Hematopoietic multipotent progenitor cell treated with erythropoietin and hydrocortisone succinate and interleukin-3 and kit ligand, for 6 days (in vitro differentiated cells): ENCODE data around the gene ARID5A.

Source experiments
- DNase-seq: peaks from one replicate; pipeline ENCODE4 v3.0.0-alpha.2; 2015

ARID5A gene

DNA sequence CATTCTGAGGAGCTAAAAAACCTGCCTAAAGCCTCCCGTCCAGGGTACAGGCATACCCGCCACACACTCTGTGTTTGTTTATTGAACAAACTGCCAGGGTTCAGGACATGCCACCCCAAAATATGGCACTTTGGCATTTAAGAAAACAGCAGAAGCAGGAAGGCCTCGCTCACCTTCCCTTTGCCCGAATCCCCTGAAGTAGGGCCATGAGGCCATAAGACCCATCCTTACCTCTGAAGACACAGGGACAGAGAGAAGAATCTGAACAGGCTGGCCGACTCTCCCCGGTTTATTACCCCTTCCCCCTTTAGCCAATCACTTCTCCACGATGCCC is 29.7 kb upstream of the ARID5A start:
- no peak for DNase-seq

DNA sequence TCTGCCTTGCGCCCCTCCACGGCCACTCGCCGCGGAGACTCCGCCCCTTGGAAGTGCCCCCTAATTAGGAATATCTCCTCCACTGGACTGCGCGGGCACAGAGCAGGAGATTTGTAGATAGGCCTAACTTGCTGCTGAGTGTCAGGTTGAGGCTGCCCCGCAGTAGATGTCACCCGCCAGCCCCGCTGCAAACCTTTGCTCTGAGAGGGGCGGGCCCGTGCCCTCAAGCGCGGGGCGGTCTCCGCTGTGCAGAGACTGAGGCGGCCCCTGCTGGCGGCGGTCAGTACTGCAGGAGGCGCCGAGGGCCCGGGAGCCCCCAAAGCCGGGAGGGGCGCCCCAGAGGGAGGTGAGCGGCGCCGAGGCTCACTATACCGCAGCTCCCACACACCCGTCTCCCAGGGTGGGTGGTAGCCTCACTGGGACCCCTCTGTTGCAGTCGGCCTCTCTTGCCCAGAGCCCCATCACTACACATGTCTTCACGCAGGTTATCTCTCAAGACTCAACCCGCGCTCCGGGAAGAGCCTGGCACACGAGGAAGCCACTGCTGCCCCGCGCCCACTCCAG is 28.5 kb upstream of the ARID5A start:
- peak; percentile 83 for DNase-seq

DNA sequence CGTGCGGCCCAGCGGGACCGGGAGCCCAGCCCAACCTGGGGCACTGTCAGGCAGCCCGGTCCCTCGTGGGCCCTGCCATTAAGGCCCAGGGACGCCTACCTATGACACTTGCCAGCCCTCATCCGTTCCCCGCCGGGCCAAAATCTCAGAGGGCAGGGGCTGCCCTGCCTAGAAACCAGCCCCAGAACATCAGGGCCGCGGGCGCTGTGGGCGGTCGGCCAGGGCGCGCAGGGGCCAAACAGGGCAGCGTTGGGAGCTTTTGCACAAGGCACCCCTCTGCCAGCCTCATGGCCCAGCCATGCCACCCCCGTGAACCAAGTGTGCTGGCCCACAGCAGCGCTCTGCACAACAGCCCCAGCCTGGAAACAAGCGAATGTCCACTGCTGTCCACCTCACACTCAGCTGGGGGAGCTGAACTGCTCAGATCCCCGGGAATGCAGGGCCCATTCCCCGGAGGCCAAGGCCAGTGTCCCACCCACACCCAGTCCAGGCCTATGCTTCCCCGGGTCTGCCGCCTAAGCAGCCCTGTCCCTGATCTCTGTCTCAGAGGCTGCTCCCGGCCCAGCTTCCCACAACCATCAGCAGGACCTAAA is 27.9 kb upstream of the ARID5A start:
- DNase-seq, result no peak

DNA sequence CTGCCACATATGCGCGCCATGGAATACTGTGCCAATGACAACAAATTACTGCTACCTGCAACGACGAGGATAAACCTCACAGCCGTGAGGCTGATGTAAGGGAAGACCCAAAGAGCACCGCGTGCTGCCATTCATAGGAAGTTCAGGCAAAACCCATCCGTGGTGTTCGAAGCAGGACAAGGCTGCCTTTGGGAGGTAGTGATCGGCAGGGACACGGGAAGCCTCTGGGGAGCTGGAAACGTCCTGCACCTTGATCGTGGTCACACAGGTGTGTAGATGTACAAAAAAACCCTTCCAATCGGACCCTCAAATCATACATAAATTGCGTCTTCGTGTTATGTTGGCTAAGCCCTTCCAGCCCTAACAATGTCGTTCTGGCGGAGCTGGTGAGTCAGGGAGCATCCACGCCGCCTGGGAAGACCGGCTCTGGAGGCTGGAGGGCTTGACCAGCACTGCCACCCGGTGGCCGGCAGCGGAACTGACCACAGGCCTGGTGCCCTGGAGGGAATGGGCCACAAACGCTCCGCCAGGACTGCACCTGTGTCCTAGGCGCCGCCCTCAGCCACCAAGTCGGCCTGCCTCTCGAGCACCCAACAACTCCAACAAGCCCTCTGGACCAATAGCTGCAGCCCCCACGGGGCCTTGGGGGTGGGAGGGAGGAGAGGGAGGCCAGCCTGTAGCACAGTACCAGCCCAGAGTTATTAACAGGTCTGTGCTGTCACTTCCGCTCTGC is 27.3 kb upstream of the ARID5A start:
- peak; percentile 89 for DNase-seq

DNA sequence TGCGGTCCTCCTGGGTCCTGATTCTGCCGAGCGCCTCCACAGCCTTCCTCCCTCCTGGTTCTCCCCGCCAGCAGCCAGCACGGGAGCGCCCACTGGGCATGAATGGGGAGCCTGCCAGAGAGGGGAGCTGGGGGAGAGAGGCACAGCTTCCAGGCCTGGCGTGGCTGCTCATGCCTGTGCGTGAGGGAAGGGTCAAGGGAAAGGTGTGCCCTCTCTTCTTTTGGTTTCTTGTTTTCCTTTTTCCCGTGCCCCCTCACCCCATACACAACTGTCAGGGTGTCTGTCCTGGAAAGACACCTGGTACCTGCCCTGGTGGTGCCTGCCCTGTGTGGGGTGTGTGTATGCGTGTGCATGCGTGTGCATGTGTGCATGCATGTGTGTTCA is 26.7 kb upstream of the ARID5A start:
- DNase-seq, result no peak

DNA sequence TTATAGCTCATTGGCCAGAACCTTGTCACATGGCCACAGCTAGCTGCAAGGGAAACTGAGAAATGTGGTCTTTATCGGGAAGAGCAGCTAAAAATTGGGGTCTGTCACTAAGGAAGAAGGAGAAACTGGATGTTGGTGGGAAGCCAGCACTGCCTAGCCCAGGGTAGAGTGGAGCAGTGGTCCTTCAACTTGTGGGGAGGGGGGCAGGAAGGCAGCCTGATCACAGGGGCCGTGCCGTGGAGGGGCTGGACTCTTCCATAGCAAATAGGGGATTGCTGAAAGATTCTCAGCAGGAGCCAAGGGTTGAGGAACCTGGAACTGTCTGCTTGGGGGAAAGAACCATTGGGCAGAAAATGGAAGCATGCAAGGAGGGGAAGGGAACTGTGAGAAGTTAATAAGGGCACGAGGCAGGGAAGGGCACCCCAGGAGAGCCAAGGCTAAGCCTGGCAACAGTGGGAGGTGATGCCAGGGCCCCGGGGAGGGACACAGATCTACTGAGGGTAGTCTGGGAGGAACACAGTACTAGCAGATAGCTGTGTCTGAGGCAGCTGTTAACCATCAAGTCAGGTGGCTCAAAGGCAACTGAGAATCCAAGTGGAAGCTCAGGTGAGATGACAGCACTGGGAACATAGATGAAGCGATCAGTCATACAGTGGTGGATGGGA is 25.5 kb upstream of the ARID5A start:
- DNase-seq, result no peak

DNA sequence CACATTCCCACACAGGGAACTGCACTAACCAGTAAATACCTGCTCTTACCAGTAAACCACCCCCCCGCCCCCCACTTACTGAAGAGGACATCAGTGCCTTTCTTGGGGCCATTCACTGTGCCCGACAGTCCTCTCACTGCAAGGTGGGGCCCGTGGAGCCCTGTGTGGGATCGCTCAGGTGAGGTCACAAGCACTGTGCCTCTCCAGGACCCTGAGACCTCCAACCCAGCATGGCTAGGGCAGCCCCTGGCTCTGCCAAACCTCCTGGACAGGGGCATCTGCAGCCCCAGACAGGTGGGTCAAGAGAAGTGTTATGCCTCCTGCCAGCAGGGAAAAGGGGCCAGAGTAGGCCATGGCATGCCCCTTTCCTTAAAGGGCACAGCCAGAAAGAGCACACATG is 24.7 kb upstream of the ARID5A start:
- no peak for DNase-seq

DNA sequence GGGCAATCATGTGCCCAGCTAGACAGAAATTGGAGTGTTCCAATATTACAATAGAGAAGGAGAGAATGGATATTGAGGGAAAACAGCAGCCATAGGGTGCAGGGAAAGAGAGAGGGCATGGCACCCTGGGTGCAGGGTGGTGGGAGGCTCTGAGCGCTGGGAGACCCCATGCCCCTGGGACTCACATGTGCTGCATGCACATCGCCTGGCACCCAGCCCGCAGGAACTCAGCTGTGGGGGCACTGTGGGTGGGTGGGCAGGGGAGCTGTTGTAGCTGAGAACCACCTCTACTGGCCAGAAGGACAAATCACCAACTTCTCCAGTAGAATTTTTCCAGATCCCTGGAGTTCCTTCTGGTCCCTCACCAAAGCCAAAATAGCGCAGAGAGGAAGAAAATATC is 24.2 kb upstream of the ARID5A start:
- DNase-seq, result no peak

DNA sequence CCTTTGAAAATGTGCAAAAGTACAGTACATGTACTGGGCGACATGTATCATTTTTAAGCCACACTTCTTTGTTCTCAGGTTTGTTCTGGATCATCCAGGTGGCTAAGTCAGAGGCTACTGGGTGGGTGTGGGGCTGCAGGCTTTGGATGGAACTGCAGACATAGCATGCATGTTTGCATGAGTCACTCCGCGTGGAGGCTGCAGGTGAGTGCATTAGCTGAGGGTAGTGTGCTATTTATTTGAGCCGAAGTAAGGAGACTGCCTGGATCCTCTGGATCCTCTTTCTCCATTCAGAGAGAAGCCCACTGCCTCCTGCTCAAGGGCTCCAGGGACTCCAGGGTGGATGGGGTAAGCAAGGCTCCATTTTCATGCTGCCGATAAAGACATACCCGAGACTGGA is 22.0 kb upstream of the ARID5A start:
- DNase-seq, result no peak

DNA sequence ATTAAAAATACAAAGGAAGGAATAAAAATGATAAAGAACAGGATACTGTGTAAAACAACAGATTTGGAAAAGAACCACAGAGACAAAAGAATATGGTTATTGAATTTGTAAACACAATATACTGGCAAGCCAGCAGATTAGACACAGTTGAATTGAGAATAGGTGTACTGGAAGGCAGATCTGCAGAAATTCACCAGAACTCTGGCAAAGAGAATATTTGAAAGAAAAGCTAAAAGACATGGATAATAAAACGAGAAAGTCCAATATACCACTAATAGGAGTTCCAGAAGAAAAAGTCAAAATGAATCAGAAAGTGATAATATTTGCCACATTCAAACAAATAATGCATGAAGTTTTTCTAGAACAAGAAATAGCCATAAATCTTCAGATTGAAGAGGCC is 19.5 kb upstream of the ARID5A start:
- no peak for DNase-seq

DNA sequence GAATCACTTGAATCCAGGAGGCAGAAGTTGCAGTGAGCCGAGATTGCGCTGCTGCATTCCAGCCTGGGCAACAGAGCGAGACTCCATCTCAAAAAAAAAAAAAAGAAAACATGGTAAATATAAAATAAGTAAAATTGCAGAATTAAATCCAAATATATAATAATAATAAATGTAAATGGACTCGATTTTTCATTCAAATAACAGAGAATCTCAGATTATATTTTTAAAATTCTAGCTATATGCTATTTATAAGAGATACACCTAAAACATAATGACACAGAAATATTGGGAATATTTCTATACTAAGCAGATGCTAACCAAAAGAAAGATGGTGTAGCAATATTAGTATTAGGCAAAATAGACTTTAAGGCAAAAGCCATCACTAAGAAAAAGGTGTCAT is 16.3 kb upstream of the ARID5A start:
- no peak for DNase-seq

DNA sequence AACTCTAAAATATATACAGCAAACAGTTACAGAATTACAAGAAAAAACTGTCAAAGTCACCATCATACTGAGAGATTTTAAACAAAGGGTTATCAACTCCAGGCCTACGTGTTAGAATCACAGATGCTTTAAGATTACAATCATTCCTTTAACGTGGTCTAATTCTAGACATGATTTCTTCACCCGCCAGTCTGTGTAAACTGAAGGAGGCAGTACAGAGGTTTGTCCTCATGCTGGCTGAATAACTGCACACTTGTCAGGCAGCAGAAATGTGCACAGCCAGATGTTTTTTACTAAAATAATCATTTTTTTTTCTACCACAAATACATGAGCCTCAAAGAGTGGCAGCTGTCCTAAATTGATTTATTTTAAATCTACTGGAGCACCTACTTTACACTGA is 15.9 kb upstream of the ARID5A start:
- DNase-seq, result peak; percentile 28

DNA sequence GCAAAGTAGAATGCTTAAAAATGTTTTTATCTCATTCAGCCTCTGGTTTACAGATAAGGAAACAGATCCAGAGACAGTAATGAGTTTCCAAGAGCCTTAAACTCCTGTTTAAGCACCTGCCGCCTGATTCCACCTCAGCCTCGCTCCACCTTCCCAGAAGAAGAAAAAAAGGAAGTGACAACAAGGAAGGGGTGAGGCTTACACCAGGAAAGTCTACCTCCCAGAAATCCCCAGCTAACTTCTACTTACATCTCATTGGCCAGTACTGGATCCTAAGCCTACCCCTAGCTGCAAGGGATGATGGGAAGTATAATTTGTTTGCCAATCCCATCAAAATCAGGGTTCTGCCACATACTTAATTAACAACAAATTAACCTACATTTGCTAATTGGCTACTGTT is 15.3 kb upstream of the ARID5A start:
- DNase-seq, result peak; percentile 22

DNA sequence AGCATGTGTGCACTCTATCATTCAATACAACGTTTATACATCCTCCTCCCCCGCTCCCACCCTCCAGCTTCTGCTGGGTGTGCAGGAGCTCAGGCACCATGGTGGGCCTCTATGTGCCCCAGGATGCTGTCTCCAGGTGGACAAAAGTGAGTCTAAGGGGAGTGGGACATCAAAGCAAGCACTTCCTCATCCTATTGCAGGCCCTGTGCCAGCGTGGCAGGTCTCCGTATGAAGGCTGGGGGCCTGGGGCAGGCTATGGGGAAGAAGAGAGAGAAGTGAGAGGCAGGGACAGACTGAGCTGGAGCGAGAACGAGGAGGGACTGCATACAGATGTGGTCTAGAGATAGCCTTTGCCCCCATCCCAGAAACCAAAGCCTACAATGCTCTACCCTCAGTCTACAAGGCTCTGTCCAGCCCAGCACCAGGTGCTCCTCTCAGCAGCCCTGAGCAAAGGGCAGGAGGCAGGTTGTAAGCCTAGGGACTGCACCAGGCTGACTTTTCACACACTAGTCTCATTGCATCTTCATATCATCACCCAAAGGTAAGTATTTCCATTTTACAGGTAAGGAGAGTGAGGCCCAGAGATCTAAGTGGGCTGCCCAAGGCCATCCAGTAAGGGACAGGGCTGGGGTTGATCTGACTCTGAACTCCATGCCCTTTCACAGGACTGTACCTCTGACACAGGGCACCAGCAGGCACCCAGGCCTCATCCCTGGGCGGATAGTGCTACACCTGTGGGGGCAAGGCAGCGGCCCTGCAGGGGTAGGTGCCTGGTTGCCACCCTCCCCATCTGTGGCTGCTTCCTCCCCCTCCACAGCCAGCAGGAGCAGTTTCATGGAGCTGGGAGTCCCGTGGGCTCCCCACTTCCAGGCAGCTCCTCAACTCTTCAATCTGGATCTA is 14.0 kb upstream of the ARID5A start:
- no peak for DNase-seq

DNA sequence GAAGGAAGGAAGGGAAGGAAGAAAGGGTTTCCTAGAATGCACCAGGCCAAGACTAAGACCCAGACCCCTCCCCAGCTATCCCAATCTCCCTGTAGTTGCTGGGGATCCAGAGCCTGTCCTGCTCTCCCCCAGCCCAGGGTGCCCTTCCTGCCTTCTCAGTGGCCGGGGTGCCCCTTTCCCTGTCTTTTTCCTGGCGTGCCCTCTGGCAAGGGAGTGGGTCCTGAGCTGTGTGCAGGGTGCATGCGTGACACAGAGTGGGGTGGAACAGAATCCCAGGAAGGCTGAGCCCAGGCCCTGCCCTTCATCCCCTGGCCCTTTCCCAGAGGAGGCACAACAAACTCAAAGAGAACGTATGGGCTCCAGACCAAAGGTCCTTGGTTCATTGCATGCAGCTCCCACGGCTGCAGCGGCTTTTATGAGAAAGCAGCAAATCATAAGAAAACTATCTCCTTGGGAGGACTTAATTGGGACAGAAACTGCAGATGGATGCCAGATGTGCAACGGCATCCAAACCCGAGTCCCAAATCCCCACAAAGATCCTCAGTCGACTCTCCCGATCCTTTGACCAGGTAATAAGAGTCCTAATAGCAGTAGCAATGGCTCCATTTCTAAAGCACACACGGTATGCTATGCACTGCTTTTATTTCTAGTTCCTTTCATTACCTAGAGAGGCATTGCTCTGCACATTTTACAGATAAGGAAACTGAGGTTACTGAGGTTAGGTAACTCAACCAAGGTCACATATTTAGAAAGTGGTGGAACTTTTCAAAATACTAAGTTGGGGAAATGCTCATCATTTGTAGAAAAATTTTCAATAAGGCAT is 12.7 kb upstream of the ARID5A start:
- DNase-seq, result no peak

DNA sequence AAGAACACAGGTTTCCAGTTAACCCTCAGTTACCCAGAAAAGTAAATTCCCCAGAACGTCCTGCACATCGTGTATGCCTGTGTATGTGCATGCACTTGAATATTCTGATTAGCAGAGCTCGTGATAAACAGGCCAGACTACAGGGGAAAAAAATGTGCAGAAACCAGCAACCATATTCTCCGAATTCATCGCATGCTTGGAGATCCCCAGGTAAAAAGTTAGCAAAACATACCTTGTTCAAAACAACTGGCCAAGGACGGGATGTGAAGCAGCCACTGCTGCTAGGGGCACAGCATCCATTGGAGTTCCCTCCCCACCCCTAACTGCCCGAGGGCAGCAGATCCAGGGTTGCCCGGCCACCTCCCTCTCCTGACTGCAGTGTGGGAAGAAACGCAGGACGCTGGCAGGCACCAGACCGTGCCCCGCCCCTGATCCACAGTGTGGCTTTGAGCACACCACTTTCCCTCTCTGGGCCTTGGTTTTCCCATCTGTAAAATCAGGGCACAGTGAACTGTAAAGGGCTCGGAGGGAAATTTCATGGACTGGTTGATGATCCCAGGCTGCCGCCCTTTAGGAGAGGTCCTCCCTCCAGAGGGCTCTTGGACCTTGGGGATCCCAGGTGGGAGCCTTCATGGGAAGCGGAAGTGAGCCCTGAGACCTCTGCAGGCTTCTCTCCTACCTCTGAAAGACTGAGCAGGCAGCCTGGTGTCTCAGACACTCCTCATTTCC is 11.9 kb upstream of the ARID5A start:
- DNase-seq, result no peak

DNA sequence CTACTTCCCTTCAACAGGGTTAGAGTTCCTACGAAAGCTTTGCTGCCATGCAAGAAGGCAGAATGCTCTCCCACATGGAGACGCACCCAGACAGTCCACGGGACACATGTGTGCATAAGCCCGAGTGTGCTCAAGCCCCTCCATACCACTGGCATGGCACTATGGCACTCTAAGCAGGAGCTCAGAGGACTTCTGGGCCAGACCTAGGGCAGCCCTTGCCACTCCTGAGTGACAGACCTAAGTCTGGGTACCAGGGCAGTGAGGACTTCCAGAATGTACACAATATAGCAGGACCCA is 11.4 kb upstream of the ARID5A start:
- no peak for DNase-seq

DNA sequence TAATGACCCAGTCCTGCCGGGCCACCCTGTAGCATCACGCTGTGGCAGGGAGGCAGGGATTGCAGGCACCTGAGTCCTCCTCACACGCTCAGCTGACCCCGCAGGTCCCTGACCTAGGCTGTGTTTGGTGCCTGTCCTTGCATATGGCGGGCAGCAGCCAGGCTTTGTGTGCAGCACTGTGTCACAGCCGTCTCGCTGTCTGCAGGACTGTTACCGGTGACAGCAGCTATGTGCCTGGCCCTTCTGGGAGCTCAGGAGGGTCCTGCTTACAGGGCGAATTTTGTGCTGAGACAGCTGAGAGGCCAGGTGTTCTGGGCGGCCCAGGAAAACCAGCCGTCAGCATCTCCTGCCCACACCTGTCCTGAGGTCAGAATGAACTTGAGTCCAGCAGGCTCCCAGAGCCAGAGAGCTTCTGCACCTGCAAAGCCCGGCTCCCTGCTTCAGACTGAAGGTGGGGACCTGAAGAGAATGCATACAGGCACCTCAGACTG is 10.4 kb upstream of the ARID5A start:
- DNase-seq, result no peak

DNA sequence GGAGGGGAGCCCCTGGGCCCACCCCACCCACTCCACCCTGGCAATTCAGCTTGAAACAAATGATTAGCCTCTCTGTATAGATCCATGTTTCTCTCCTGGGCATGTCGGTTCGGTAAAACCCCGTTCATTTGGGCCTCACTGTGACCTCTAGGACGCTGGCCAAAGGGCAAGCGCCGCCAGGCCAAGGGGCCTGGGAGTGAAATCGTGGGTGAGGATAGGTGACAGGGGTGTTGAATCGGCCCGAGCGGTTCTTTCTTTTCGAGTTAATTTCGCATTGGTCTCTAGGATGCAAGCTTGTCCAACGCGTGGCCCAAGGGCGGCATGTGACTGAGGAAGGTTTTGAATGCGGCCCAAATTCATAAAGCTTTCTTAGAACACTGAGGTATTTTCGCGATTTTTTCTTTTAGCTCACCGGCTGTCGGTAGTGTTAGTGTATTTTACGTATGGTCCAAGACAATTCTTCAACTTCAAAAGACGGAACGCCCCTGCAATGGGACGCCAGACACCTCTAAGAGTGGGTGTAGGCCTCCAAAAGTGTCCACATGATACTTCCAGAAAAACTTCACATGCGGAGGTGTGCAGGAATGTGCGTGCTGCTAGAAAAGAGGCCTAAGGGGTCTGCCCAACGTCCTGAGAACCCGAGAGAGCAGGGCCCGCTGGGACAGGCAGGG is 9.8 kb upstream of the ARID5A start:
- no peak for DNase-seq

DNA sequence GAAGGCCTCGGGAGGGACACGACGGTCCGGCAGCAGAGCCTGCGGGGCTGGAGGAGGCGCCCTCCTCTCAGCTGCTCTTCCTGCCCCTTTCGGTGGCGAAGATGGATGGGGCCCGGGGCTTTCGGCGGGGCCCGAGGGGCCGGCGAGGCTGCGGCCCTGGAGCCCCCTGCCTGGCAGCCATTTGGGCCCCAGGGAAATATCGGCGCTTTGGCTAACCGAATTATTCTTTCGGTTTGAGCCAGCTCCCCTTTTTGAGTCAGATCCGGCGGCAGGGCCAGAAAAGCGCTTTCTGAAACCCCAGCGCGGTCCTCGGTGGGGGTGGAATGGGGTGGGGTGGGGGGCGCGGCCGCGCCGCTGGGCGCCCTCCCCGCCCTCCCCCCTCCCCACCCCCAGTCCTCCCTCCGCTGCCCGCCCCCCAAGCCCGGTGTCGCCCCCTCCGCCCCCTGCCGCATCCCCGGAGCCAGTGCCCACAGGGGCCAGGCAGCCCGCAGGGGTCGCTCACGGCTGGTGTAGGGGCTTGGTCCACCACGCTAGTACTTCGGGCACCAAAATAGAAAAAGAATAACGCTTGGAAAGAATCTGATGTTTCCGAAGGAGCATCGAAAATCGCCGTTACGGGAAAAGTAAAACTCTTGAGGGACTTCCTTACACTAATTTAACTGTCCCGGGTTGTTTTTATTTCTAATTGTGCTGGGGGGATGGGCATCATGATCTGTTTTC is 9.1 kb upstream of the ARID5A start:
- DNase-seq, result peak; percentile 52
